Measurements from ENCODE around the gene RIMBP2.
"Not testable (repeated sequence)": the region's sequence is repeated elsewhere in the genome, so short reads cannot be mapped to it uniquely, and the experiment has no call there.

Gene RIMBP2, protein sequence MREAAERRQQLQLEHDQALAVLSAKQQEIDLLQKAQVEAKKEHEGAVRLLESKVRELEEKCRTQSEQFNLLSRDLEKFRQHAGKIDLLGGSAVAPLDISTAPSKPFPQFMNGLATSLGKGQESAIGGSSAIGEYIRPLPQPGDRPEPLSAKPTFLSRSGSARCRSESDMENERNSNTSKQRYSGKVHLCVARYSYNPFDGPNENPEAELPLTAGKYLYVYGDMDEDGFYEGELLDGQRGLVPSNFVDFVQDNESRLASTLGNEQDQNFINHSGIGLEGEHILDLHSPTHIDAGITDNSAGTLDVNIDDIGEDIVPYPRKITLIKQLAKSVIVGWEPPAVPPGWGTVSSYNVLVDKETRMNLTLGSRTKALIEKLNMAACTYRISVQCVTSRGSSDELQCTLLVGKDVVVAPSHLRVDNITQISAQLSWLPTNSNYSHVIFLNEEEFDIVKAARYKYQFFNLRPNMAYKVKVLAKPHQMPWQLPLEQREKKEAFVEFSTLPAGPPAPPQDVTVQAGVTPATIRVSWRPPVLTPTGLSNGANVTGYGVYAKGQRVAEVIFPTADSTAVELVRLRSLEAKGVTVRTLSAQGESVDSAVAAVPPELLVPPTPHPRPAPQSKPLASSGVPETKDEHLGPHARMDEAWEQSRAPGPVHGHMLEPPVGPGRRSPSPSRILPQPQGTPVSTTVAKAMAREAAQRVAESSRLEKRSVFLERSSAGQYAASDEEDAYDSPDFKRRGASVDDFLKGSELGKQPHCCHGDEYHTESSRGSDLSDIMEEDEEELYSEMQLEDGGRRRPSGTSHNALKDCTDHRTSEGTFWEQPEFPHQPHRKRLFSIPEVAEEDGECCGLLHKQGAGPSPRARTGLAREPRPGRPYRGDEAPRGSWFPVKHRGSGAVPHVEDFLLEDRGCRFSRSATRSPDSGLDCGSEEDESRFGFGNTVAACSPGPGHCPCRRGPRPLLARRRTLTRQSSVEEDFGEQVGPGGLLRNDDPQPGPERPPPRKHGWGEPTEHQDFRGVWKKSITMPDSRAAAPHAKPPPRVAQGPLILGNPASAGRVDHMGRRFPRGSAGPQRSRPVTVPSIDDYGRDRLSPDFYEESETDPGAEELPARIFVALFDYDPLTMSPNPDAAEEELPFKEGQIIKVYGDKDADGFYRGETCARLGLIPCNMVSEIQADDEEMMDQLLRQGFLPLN (N-terminal part only)

DNA sequence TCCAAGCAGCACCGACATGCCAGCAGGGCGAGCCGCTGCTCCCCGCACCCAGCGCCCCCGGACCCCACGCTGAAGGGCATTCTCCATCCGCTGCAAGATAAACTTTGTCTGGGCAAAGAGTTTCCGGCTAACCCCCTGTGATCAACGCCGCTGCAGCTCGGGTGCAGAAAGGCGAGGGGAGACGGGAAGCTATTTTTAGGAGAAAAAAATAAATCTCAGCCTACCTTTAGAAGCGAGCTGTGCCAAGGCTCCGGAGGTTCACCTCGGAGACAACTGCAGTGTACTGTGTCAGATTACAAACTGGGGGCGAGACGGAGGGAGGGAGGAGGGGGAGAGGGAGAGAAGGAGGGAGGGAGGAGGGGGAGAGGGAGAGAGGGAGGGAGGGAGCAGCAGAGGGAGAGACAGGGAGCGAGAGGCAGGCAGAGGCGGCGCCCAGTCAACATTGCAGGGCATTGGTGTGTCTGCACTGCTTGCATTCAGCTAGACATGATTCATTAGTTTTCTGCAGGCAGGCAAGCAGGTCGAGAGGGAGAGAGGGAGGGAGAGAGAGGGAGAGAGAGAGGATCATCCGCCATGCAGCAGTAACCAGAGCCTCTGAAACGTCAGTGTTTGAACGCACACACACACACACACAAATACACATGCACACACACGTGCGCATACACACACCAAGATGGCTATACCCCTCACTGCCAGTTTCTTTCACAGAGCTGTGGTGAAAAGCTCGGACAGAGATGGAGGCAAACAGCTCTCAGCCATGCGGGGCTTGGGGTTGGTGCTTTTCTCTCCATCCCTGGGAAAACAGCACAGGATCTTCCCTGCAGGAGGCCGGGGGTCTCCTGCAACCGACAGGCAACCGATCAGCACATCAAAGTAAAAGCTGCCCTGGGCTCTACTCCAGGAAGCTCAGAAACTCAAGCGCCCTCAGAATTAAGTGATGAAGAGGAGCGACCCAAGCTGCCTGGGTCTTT is at the start of gene RIMBP2:
TSS of gene RIMBP2 (minus strand) at position 302 of the 971 bp plus-strand sequence. CDS start 237,286 bp downstream, outside the sequence.
- no peak for DNase-seq (ENCODE audit: low read depth in 2 of 2)

DNA sequence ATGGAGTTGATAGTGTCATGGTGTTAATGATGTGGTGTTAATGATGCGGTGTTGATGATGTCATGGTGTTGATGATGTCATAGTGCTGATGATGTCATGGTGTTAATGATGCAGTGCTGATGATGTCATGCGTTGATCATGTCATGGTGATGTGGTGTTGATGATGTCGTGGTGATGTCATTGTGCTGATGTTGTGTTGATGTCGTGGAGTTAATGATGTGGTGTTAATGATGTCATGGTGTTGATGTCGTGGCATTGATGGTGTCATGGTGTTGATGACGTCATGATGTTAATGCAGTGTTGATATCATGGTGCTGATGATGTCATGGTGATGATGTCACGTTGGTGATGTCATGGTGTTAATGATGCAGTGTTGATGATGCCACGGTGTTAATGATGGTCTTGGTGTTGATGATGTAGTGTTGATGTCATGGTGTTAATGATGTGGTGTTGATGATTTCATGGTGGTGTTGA is 49.1 kb upstream of the RIMBP2 start:
- no peak for DNase-seq (ENCODE audit: low read depth in 2 of 2)

DNA sequence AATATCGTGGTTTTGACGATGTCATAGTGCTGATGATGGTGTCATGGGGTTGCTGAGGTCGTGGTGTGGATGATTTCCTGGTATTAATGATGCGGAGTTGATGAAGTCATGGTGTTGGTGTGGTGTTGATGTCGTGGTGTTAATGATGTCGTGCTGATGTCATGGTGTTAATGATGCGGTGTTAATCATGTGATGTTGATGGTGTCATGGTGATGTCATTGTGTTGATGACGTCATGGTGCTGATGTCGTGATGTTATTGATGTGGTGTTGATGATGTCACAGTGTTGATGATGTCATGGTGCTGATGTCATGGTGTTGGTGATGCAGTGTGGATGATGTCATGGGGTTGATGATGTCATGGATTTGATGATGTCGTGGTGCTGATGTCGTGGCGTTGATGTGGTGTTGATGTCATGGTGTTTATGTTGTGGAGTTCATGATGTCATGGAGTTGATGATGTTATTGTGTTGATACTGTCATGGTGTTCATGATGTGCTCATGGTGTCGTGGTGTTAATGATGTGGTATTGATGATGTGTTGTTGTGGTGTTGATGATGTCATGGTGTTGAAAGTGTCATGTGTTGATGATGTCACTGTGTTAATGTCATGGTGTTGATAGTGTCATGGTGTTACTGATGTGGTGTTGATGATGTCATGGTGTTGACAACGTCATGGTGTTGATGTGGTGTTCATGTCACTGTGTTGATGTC is 48.5 kb upstream of the RIMBP2 start:
- DNase-seq (ENCODE audit: low read depth in 2 of 2) = no peak

DNA sequence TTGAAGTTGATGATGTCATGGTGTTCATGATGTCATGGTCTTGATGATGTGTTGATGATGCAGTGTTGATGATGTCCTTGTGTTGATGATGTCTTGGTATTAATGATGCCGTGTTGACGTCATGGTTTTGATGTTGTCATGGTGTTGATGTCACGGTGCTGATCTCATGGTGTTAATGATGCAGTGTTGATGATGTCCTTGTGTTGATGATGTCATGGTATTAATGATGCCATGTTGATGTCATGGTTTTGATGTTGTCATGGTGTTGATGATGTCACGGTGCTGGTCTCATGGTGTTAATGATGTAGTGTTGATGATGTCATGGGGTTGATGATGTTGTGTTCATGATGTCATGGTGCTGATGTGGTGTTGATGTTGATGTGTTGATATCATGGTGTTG is 48.0 kb upstream of the RIMBP2 start:
- DNase-seq (ENCODE audit: low read depth in 2 of 2) = no peak

DNA sequence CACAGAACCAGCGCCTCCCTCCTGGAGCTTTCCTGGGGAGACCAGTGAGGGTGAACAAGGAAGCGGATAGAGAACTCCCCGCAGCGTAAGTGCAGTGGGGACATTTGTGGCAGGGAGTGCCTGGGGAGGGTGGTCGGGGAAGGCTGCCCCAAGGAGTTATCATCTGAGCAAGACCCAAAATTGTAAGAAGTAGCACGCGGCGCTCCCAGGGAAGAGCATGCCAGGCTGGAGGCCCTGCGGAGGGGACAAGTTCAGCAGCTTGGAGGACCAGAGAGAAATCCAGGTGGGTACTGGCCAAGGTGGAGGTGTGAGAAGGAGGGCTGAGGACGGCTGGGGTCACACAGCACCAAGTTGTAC is 46.2 kb upstream of the RIMBP2 start:
- DNase-seq (ENCODE audit: low read depth in 2 of 2) = no peak

DNA sequence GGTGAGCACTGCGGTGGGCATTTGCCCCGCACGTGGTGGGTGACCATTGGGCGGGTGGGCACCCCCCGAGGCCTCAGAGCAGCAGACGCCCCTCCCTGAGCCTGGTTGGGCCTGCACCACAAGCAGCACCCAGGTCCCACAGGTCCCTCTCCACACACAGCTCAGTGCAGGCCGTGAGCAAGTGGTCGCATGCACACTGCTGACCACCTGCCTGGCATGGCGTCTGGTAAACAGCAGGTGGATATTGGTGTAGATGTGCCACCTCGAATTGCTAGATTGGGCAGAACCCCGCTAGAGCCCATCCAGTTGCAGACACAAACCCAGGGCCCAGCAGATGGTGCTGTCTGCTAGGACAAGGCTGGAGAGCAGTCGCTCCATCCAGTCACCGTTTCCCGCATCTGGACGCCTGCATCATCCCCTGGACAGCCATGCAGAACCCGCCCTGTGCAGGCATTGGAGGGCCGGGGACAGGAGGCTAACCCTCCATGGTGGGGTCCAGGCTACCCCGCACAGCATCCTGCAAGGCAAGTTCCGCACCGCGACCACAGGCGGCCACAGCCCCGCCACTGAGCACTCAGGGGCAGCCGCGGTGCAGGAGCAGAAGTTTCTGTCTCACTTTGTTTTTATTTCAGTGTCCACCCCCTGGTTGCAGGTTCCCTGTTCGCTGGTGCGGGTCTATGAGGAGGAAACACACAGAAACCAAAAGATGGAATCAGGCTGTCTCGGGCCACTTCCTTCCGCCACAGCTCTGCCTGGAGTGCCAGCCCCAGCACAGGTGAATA is 45.6 kb upstream of the RIMBP2 start:
- peak; percentile 20 to 23 for DNase-seq (ENCODE audit: low read depth in 2 of 2)

DNA sequence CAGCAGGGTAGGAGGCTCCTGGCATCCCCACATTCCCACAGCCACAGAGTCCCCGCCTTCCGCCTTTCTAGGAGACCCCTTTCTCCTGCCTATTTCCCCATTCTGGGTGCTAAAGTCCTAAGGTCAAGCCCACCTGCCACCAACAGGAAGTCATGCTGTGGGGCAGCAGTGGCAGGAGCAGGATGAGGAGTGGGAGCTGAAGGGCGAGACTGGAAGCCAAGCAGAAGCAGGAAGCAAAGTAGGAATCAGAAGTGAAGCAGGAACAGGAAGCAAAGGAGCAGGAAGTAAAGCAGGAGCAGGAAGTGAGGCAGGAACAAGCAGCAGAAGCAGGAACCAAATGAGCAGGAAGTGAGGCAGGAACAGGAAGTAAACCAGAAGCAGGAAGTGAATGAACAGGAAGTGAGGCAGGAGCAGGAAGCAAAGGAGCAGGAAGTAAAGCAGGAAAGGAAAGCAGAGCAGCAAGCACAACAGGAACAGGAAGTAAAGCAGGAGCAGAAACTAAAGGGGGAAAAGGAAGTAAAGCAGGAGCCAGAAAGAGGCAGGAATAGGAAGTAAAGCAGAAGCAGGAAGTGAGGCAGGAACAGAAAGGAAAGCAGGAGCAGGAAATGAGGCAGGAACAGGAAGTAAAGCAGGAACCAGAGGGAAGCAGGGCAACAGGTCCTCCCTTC is 38.3 kb upstream of the RIMBP2 start:
- no peak for DNase-seq (ENCODE audit: low read depth in 2 of 2)

DNA sequence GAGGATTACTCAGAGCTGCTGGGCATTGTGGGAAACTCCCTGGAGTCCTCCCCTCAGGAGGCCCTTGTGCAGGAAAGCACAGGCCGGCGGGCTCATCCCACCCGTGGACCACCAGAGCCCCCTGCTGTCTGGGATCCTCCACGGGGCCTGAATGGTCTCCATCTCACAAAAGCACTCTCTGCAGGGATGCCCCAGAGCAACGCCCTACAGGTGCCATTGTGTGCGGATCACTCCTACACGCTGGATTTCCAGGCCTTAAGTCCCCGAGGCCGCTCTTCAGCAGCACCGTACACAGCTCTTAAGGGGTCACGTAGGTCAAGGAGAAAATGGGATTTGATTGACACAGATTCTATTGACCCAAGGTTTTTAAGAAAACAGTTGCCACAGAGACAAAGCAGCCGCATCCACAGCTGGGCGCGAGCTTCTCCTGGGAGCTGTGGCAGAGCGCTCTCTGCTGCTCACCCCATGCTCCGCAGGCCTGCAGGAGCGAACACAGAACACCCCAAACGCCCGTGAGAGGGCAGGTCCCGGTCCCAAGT is 36.7 kb upstream of the RIMBP2 start:
- no peak for DNase-seq (ENCODE audit: low read depth in 2 of 2)

DNA sequence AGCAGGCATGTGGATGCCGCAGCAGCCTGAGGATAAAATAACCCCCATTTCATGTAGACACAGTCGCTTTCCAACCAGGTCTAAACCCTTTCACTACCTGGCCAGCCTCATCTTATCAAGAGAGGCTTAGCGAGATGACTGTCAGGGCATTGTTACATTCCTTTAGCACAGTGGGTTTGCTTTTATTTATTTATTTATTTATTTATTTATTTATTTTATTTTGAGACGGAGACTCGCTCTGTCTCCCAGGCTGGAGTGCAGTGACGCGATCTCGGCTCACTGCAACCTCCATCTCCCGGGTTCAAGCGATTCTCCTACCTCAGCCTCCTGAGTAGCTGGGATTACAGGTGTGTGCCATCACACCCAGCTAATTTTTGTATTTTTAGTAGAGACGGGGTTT is 35.9 kb upstream of the RIMBP2 start:
- not testable (repeated sequence) for DNase-seq (ENCODE audit: low read depth in 2 of 2)

DNA sequence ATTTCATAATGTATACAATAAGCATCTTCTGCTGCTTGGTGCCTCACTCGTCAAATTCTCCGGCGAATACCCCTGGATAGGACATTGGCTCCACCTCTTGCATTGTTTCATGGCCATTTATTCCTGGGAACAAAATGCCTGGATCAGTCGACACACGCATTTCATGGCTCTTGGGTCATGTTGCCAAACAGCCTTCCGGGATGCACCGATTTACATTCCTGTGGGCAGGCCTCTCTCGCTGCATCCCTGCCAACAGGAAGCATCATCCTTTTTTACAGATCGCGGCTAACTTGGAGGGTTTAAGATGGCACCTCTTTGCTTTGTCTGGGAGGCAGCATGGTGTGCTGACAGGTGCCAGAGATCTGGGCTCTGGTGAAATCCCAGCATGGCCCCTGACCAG is 32.7 kb upstream of the RIMBP2 start:
- no peak for DNase-seq (ENCODE audit: low read depth in 2 of 2)

DNA sequence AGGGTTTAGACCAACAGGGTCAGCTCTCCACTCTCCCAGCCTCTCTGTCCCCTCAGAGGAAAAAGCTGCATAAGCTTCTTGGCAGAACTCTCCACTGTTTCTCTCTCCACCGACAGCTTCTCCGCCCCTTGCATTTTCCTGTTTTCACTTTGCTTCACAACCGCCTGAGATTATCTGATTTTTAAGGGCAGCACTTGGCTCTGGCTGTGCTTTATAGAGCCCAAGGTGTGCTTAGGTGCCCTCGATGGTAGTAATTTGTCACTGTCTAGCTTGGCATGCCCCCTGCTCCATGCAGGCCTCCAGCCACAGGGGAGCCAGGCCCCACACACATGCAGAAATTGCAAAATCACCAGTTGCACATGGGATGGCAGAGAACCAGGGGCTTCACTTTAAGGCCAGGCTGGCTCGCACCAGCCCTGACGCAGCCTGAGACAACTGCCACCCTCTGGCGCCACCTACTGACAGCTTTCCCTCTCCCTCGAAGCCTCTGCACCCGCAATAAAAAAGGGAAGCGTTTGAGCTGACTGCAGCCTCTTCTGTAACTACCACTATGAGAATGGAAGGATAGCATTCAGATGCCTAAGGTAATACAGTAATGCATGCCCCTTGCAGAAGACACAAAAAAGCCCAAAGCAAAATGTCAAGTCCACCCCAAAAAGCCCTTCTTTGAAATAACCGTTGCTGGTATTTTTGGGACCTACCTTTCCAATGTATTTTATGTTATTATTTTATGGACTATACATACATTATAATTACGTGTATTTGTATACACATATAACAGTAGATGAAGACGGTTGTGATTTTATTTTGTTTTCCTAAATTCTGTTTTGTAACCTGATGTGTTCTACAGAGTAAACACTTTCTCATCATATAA is 32.0 kb upstream of the RIMBP2 start:
- peak; percentile 16 to 57 for DNase-seq (ENCODE audit: low read depth in 2 of 2)

DNA sequence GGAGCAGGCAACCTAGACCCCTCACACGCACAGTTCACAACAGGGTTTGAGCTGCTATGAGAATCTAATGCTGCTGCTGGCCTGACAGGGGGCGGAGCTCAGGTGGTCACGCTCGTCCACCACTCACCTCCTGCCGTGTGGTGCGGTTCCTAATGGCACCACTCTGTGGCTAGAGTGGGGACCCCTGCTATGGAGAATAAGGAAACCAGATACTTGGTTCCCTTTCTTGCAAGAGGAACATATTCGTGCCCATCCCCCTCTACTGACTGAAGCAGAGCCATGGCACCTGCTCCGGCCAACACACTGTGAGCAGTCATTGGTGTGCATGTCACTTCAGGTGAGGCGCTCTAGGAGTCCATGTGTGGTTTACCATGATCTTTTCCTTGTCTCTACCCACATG is 30.4 kb upstream of the RIMBP2 start:
- DNase-seq (ENCODE audit: low read depth in 2 of 2) = no peak

DNA sequence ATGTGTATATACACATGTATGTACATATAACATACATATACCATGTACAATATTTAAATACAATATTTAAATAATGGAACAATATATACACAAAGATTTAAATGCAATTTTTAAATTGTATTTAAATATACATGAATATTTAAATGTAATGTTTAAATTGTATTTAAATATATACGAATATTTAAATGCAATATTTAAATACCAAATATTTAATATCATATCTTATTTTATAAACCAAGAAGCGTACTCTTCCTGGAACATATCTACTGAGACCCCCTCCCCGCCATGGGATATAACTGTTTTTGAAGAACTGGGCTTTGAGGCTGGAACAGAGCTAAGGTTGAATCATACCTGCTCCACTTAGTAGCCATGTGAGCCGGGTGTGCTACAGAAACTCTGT is 29.8 kb upstream of the RIMBP2 start:
- no peak for DNase-seq (ENCODE audit: low read depth in 2 of 2)

DNA sequence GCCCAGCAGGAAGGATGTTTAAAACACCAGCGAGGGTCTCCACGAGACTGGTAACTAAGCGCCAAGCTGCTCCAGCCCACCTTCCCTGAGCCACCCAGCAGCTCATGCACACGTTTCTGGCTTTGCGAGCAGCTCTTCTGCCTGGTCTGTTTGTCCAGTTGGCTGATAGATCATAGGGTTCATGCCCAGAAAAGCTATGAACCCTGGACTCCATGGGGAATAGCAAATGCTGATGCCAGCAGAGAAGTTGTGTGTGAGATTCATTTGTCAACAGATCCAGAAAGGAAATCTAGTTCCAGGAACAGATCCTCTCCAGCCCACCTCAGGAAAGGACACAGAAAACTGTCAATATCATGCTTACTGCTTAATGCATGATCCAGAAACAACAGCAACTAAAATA is 28.2 kb upstream of the RIMBP2 start:
- DNase-seq (ENCODE audit: low read depth in 2 of 2) = no peak

DNA sequence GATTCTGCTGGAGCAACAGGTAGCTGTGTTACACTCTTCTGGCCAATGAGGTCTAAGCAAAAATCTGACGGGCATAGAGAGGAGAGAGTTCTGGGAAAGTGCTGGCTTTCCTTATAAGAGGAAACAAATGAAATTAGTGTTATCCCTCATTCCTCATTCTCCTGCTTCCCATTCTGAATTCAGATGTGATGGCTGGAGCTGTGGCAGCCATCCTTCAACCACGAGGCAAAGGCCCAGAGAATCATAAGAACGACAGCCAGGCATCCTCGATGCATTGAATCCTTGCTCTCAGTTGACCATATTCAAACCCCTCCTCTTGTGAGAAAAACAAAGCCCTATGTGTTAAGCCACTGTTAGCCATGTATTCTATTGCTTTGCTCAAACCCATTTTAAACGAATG is 27.5 kb upstream of the RIMBP2 start:
- DNase-seq (ENCODE audit: low read depth in 2 of 2) = no peak

DNA sequence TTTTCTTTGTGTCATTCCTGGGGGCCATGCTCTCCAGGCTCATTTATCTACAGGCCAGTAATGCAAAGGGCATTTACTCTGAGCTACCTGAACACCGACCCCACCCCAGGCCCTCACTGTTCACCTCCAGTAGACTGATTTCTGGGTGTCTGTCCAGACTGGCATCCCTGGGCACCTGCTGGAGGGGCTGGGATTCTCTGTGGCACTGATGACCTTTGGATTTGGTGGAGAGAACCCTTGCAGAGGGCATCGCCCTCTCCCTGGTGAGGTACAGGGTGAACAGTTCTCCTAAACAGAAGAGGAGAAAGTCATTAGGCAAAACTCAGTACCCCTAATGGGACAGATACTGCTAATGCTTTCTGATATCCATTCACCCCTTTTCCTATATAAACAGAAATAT is 27.1 kb upstream of the RIMBP2 start:
- DNase-seq (ENCODE audit: low read depth in 2 of 2) = no peak

DNA sequence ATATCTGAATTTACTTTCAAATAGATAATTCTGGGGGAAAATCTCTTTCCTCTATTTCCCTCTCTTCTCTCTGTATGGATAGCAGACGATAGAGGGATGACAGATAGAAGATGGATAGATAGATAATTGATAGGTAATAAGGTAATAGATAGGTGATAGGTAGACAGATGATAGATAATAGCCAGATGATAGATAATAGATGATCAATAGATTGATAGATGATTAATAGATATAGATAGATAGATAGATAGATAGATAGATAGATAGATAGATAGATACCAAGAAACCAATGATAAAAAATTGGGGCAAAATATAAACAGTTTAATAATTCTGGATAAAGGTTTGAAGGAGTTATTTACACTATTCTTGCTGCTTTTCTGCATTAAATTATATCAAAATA is 26.6 kb upstream of the RIMBP2 start:
- no peak for DNase-seq (ENCODE audit: low read depth in 2 of 2)

DNA sequence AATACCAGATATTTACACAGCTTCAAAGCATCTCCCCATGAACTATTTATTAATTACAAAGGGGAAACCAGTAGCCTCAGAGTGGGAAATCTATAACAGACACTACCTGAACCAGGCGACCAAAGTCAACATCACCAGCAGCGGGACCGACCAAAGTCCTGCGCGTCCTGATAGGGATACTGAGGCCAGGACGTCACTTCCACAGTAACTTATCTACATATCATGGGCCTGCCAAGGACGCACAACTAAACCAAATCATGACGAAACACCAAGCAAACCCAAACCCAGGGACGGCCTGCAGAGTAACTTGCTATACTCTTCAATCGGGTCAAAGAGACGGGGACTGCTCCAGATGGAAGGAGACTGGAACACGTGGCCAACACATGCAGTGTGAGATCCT is 26.0 kb upstream of the RIMBP2 start:
- no peak for DNase-seq (ENCODE audit: low read depth in 2 of 2)
